ENCODE results near the gene HIPK4.
"Not testable (repeated sequence)": the region's sequence is repeated elsewhere in the genome, so short reads cannot be mapped to it uniquely, and the experiment has no call there.

Gene HIPK4

DNA sequence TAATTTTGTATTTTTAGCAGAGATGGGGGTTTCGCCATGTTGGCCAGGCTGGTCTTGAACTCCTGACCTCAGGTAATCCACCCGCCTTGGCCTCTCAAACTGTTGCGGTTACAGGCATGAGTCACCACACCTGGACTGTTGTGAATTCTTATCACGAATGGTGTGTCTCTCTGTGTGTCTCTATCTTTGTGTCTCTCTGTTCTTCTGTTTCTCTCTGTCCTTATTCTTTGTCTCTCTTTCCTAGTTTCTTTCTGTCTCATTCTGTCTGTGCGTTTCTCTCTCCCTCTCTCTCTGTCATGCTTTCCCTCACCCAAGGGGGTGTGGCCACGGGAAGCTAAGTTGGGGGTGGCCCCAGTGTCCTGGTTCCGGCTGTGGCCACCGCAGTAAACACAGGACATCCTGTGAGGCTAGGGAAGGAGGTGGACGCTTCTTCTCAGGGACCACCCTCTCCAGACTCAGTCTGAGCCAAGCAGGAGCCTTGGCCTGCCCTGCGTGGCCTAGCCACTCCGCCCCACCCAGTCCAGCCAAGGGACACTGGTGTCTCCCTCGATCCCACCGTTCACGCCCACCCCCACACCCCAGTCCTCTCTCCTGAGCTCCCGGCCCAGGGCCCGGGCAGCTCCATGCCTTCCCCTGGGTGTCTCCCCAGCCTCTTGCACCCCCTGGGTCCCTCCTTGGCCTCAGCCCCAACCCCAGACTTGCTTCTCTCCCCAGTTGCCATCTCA, 27.1 kb upstream of the HIPK4 start:
- DNase-seq, result no peak

- no peak for DNase-seq
These were observed 25.8 kb upstream of the HIPK4 start for GRCh38 chr19:40415768-40416167.

- DNase-seq, result no peak
These were observed 24.9 kb upstream of the HIPK4 start for GRCh38 chr19:40414542-40415535.

DNA sequence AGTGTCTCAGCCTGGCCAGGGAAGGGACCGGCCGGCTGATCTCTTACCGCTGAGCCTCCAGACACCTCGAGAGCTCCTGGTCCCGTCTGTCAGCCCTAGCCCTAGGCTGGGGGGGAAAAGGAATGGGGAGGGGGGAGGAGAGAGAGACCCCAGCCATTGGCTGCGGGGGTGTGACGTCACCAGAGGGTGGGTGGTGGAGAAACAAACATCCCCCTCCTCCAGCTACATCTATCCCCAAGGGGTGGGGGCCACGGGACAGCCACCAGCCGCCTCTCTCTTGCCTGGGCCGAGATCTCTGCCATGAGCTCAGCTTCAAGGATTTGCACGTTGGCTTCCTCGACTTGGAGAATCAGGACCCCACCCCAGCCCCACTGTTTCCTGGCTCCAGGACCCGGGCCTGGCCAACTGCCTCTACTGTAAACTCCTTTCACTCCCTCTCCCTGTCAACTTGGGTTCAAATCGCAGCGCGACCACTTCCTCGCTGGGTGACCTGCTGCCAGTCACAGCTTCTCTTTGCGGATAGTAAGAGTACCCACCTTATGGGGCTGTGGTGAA, 23.4 kb upstream of the HIPK4 start, which contains the start of gene PRX:
Gene PRX (minus strand): TSS at position 88 of the 555 bp plus-strand sequence. CDS start 5,446 bp downstream, outside the sequence.
- no peak for DNase-seq

DNA sequence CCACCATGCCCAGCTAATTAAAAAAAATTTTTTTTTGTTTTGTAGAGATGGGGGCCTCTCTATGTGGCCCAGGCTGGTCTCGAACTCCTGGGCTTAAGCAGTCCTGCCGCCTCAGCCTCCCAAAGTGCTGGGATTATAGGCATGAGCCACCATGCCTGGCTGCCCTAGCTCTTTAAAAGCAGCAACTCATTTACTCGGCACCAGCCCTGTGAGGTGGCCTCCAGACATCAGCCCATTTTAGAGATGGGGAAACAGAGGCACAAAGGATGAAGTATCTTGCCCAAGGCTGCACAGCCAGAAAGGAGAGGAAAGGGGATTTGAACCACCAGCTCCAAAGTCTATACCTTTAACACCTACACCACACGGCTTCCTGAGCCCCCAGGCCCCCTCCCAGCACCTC, 22.9 kb upstream of the HIPK4 start:
- no peak for DNase-seq

DNA sequence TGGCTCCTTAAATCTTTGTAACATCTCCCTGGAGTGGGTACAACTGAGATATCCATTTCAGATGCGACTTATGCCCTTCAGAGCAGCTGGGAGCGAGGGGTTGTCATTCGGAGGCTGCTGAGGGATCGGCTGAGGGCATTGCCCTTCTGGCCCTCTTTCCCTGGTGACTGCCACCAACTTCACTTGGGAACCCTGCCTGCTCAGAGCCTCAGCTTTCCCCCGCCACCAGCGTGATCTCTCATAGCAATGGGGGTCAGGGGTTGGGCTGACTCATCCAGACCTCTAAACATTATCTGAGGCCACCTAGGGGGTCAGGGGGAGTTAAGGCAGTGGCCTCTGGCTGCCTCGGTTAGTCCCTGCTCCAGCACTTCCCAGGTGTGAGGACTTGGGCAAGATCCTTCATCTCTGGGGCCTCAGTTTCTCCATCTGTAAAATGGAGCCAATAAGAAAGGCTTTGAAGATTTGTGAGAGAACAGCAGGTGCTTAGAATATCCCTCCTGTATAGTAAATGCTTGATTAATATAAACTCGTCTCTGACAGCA, 22.0 kb upstream of the HIPK4 start:
- no peak for DNase-seq

- no peak for DNase-seq
These were observed 21.3 kb upstream of the HIPK4 start for GRCh38 chr19:40411125-40411842.

DNA sequence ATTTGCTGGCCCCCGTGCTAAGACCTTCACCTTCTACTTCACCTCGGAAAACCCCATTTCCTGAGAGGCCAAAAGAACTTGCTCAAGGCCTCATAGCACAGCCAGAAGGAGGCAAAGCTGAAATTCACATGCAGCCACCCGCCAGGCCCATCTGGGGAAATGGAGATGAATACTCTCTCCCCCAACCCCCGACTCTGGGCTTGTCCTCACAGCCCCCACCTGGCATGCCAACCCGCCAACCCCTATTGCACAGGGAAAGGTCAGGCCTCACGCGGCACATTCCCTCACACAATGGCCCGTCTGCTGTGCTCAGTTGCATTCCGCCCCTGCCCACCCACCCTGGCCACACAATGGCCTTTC, 20.0 kb upstream of the HIPK4 start:
- DNase-seq, result no peak

GRCh38 chr19:40408598-40408925, 18.6 kb upstream of the HIPK4 start:
- DNase-seq, result not testable (repeated sequence)

DNA sequence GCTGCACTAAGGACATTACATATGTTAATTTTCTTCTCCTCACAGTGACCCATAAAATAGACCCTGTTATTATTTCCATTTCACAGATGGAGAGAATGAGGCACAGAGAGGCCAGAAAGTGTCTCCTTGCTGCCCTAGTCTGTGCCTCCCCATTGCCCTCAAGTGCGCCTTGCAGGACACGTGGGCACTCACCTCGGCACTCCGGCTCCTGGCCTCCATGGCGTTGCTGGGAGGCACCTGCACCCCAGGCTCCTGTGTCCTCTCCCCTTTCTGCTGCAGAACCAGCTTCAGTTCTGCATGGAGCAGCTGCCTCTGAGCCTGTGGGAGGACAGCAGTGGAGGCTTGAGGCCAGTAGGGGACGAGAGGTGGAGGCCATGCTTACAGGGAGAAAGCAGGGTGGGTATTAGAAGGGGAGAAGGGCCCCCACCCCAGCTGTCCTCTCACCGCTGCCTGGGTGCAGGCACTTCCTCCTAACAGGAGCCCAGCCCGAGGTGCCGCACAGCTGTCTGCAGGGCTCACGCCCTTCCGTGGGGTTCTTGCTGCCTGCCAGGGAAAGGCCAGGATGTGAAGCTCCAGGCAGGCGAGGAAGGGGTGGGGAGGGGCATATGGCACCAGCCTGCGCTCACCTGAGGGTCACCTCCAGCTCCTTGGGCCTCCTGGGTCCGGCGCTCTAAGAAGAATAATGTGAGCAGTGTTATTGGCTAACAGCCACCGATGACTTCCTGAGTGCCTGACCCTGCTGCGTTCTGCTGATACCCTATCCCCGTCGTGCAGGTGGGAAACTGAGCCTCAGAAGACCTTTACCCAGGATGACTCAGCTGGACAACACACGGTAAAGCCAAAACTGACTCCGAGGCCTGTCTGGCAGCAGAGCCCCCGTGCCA, 18.0 kb upstream of the HIPK4 start:
- DNase-seq, result no peak

DNA sequence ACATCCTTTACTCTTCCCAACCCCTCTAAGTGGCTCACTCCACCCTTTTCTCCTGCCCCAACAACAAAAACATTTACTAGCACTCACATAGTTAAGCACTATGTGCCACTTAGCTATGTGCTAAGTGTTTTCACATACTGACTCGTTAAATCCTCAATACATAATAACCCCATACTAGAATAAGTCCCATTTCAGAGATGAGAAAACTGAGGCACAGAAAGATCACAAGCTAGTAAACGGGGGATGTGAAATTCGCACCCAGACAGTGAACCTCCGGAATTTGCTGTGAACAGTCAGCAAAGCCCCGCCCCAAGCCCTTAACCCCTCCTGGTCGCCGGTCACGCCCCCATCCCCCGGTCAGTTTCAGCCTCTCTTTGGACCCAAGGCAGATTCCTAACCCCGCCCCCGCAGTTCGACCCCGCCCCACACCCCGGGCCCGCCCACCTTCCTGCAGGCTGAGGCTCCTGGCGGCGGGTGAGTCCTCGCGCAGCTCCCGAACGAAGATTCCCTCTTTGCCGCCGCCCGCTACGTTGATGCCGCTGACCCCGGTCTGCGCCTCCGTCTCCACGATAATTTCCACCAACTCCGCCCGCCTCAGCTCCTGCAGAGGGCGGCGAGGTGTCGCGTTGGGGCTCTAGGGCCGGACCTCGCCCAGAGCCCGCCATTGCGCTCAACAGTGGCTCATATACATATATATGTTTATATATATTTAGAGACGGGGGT, 13.4 kb upstream of the HIPK4 start:
- peak; percentile 43 for DNase-seq

DNA sequence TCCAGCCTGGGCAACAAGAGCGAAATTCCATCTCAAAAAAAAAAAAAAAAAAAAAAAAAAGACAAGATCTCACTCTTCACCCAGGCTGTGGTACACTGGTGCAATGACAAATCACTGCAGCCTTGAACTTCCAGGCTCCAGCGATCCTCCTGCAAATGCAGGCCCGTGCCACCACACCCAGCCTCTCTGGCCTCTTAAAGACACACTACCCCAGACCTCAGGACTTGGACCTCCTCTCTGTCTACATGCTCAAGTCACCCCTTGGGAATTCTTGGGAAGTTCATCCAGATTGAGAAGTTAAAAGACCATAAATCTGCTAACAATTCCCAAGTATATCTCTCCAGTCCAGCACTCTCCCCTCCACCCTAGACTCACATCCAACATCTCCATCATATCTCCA, 10.6 kb upstream of the HIPK4 start:
- DNase-seq, result no peak

- DNase-seq, result no peak
These were observed 8.6 kb upstream of the HIPK4 start for GRCh38 chr19:40398417-40399131.

DNA sequence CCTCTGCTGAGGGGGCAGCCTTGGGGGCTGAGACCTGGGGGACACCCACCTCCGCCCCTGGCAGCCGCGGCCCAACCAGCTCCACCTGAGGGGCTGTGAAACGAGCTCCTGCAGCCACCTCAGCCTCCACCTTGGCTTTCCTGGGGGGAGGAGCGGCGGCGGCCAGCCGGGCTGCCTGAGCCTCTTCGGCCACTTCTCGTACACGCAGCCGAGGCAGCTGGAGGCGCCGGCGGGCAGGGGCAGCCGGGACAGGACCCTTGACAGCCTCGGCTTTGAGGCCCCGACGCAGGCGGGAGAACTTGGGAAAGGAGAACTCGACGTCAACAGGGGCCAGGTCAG, 7.6 kb upstream of the HIPK4 start:
- no peak for DNase-seq

DNA sequence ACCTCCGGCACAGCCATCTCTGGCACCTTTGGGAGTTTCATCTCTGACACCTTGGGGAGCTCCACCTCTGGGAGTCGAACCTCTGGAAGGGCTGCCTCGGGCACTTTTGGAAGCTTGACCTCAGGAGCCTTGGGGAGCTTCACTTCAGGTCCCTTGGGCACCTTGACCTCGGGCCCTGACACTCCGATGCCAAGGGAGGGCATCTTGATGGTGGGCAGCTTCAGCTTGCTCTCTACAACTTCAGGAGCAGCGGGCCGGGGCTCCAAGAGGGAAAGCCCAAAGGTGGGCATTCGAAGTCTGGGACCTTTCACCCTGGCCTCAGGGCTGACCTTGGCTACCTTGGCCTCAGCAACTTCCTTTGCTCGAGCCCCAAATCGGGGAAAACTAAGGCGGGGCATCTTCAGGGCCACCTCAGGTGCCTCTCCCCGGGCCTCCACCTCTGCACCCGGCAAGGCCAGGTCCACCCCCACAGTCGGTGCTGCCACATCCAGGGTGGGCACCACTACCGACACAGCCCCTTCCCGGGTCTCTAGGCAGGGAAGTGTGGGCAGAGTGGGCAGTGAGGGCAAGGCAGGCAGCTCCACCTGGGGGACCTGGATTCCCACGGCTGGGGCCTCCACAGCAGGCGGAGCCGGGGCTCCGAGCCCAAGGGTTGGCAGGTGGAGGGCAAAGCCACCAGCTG, 7.0 kb upstream of the HIPK4 start:
- no peak for DNase-seq

GRCh38 chr19:40395956-40396355, 6.0 kb upstream of the HIPK4 start:
- no peak for DNase-seq

GRCh38 chr19:40394816-40395210, 4.8 kb upstream of the HIPK4 start:
- DNase-seq, result no peak

DNA sequence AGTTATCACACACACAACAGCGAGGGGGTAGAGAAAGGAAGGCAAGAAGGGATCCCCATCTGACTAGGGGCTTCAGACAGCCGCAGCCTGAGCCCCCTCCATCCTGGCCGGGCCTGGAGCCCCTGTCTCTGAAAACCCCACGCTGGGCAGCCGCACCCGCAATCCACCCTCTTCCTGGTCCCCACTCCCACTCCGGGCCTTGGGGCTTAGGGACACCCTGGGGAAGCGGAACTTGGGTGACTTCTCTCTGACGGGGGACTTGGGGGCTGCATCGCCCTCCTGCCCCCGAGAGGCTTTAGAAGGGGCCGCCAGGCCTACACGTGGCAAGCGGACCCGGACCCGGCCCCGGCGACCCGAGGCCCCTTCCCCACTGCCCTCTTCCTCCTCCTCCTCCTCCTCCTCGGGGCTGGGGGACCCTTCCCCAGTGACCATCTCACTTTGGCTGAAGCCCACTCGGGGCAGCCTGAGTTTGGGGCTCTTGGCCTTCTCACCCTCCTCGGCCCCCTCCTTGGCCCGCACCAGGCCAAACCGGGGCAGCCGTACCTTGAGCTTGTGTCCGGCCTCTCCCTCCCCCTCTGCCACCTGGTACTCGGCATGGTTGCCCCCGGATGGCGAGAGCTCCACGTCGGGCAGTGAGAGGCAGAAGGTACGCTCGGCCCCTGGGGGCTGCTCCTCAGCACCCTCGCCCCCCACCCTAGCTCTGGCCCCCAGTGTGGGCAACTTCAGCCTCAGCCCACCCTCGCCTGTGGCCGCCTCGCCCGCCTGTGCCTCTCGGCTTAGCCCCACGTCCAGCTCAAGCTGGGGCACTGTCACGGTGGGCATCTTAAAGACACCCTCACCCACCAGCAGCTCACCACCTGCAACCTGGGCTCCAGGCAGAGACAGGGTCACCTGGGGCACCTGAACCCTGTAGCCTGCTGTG, 4.2 kb upstream of the HIPK4 start:
- DNase-seq, result no peak

All from DMS 273 treated with DMSO at 0.1 percent for 48 hours (cell line).